ENCODE data around the gene MED22. TPM values are rescaled to one million over a fixed set of nuclear protein-coding genes. Genes with fewer than 3 reads are reported as not detected.

Gene MED22
- total RNA-seq, 1 experiment from 2014 or later = 18.6 TPM

DNA sequence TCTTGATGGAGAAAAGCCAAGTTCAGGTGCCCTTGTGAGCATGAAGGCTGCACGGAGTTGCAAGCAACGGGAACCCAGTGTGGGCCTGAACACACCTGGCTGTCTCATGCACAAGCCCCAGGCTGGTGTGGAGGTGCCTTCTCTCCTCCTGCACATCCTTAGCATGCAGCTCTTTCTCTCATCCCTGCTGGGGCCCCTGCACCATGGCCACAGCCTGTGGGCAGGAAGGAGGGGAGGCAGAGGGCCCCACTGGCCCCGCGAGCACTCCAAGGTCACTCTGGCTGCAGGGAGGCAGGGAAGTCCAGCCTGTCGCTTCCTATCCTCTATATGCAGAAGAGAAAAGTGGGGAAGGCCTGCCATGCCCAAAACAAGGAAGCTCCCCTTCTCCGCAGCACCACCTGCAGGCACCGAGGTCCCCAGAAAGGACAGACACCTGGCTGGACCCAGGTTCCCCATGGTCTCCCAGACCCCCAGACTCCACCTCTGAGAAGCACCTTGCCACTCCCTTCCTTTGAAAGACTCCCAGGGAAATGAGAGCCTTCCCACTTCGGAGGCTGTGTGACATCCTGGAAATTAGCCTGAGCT is 46.8 kb upstream of the MED22 start:
- Histone ChIP-seq H3K4me3 (replicated peaks in 1 of 2; ENCODE audit: low read depth in 1 of 2, low read length in 2 of 2) (no peak overlapping the region), H3K9ac (ENCODE audit: low read length) (no peak overlapping the region), H3K36me3 (ENCODE audit: control insufficient read depth in 1 of 2, insufficient read depth in 2 of 2, low read length in 2 of 2) (no peaks in the 10 kb centered on the region), H2AFZ (ENCODE audit: low read depth, low read length, poor library complexity, severe bottlenecking) (no peak overlapping the region), H3K4me1 (ENCODE audit: control insufficient read depth in 1 of 2, insufficient read depth in 2 of 2, low read length in 2 of 2) (no peaks in the 10 kb centered on the region), H3K9me2 (ENCODE audit: insufficient read depth) (no peaks in the 10 kb centered on the region), H3K4me2 (ENCODE audit: low read length) (no peak overlapping the region), H3K27me3 (ENCODE audit: insufficient read depth, low read length) (0 out of 2 replicates have a peak, but pooled peaks cover 2% of the 10 kb centered on the region), H4K20me1 (ENCODE audit: insufficient read depth) (no peaks in the 10 kb centered on the region), H3K27ac (ENCODE audit: low read depth, low read length) (no peak overlapping the region), H3K79me2 (ENCODE audit: insufficient read depth, low read length) (no peaks in the 10 kb centered on the region), H3K9me3 (ENCODE audit: control insufficient read depth in 1 of 2, insufficient read depth in 1 of 2, low read depth in 1 of 2, low read length in 2 of 2) (no peaks in the 10 kb centered on the region)
- ChIA-PET RAD21 (ENCODE audit: low non-redundant PET in 1 of 2, low total read pairs in 2 of 2, uncharacterized antibody in 2 of 2, unreplicated experiment in 2 of 2) (no interaction called here), CTCF (interaction anchor here (0.6 kb wide), 1 partner anchor 10 kb away, joined by 3 read pairs; no protein-coding TSS in a partner anchor), POLR2A (no interaction called here)
- TF ChIP-seq FOSL1 (IDR thresholded peaks at IDR 0.05; ENCODE audit: low read depth) (no peak), ELF1 (IDR thresholded peaks at IDR 0.05; ENCODE audit: borderline replicate concordance, low read depth) (no peak), CEBPB (IDR thresholded peaks at IDR 0.05; ENCODE audit: low read depth) (no peak), POLR2A (IDR thresholded peaks at IDR 0.05; ENCODE audit: borderline replicate concordance, extremely low read depth, insufficient read depth, insufficient read length) (no peak), POLR2AphosphoS5 (IDR thresholded peaks at IDR 0.05; ENCODE audit: low read depth, low read length) (no peak), ZNF274 (IDR thresholded peaks at IDR 0.05; ENCODE audit: low read depth, low read length) (no peak), EZH2phosphoT487 (IDR thresholded peaks at IDR 0.05; ENCODE audit: borderline replicate concordance) (no peak), RAD21 (IDR thresholded peaks at IDR 0.05; ENCODE audit: low read depth) (no peak), EZH2 (IDR thresholded peaks at IDR 0.05) (no peak), EGR1 (IDR thresholded peaks at IDR 0.05; ENCODE audit: low read depth) (no peak)
- TF ChIP-seq, protein P1, sequence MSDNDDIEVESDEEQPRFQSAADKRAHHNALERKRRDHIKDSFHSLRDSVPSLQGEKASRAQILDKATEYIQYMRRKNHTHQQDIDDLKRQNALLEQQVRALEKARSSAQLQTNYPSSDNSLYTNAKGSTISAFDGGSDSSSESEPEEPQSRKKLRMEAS (IDR thresholded peaks at IDR 0.05) = no peak
- peak; percentile 19; the same call in 1 of the 2 replicates for ATAC-seq
- no peak for DNase-seq (ENCODE audit: low read depth, low spot score)
- intact Hi-C loops (cut with micrococcal nuclease) = no loop called here
- BruUV-seq (replicated peaks) = no TSS peak

DNA sequence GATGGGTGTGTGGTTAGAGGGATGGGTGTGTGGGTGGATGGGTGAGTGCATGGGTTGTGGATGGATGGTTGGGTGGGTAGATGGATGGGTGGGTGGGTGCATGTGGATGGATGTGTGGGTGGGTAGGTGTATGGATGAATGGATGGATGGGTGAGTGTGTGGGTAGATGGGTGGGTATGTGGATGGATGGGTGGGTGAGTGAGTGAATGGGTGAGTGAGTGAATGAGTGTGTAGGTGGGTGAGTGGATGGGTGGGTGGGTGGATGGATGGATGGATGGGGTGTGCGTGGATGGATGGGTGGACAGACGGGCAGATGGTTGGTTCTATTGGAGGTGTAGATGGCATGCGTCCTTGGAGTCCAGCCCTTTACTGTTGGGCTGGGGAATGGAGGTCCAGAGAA is 45.5 kb upstream of the MED22 start:
- BruUV-seq (replicated peaks) = no TSS peak
- no peak overlapping the region for H3K4me2 ChIP-seq (ENCODE audit: low read length)
- ChIA-PET RAD21 (ENCODE audit: low non-redundant PET in 1 of 2, low total read pairs in 2 of 2, uncharacterized antibody in 2 of 2, unreplicated experiment in 2 of 2) (no interaction called here), POLR2A (no interaction called here), CTCF (no interaction called here)
- H3K79me2 ChIP-seq (ENCODE audit: insufficient read depth, low read length) = no peaks in the 10 kb centered on the region
- no peak overlapping the region for H3K4me3 ChIP-seq (replicated peaks in 1 of 2; ENCODE audit: low read depth in 1 of 2, low read length in 2 of 2)
- intact Hi-C loops (cut with micrococcal nuclease) = no loop called here
- H3K9ac ChIP-seq (ENCODE audit: low read length) = no peak overlapping the region
- H3K4me1 ChIP-seq (ENCODE audit: control insufficient read depth in 1 of 2, insufficient read depth in 2 of 2, low read length in 2 of 2) = no peaks in the 10 kb centered on the region
- 0 out of 2 replicates have a peak, but pooled peaks cover 2% of the 10 kb centered on the region for H3K27me3 ChIP-seq (ENCODE audit: insufficient read depth, low read length)
- no peak overlapping the region for H3K27ac ChIP-seq (ENCODE audit: low read depth, low read length)
- H3K9me2 ChIP-seq (ENCODE audit: insufficient read depth) = no peaks in the 10 kb centered on the region
- DNase-seq (ENCODE audit: low read depth, low spot score) = no peak
- H4K20me1 ChIP-seq (ENCODE audit: insufficient read depth) = no peaks in the 10 kb centered on the region
- H3K36me3 ChIP-seq (ENCODE audit: control insufficient read depth in 1 of 2, insufficient read depth in 2 of 2, low read length in 2 of 2) = no peaks in the 10 kb centered on the region
- no peaks in the 10 kb centered on the region for H3K9me3 ChIP-seq (ENCODE audit: control insufficient read depth in 1 of 2, insufficient read depth in 1 of 2, low read depth in 1 of 2, low read length in 2 of 2)
- H2AFZ ChIP-seq (ENCODE audit: low read depth, low read length, poor library complexity, severe bottlenecking) = no peak overlapping the region
- ATAC-seq = no peak
- TF ChIP-seq, protein P2, sequence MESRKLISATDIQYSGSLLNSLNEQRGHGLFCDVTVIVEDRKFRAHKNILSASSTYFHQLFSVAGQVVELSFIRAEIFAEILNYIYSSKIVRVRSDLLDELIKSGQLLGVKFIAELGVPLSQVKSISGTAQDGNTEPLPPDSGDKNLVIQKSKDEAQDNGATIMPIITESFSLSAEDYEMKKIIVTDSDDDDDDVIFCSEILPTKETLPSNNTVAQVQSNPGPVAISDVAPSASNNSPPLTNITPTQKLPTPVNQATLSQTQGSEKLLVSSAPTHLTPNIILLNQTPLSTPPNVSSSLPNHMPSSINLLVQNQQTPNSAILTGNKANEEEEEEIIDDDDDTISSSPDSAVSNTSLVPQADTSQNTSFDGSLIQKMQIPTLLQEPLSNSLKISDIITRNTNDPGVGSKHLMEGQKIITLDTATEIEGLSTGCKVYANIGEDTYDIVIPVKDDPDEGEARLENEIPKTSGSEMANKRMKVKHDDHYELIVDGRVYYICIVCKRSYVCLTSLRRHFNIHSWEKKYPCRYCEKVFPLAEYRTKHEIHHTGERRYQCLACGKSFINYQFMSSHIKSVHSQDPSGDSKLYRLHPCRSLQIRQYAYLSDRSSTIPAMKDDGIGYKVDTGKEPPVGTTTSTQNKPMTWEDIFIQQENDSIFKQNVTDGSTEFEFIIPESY (IDR thresholded peaks at IDR 0.05; ENCODE audit: extremely low read depth, insufficient replicate concordance, low read length) = no peak
- TF ChIP-seq SP1 (IDR thresholded peaks at IDR 0.05; ENCODE audit: low read depth) = no peak
- TF ChIP-seq EGR1 (IDR thresholded peaks at IDR 0.05; ENCODE audit: low read depth) = no peak
- TF ChIP-seq YY1 (IDR thresholded peaks at IDR 0.05; ENCODE audit: extremely low read depth, insufficient replicate concordance, low read depth, low read length) = no peak
- TF ChIP-seq JUND (IDR thresholded peaks at IDR 0.05) = no peak
- TF ChIP-seq, protein P1 (IDR thresholded peaks at IDR 0.05) = no peak
- TF ChIP-seq POLR2A (IDR thresholded peaks at IDR 0.05; ENCODE audit: borderline replicate concordance, extremely low read depth, insufficient read depth, insufficient read length) = no peak
- no peak for TF ChIP-seq CBX3 (IDR thresholded peaks at IDR 0.05; ENCODE audit: low read depth)
- TF ChIP-seq, protein P3, sequence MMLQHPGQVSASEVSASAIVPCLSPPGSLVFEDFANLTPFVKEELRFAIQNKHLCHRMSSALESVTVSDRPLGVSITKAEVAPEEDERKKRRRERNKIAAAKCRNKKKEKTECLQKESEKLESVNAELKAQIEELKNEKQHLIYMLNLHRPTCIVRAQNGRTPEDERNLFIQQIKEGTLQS (IDR thresholded peaks at IDR 0.05) = no peak
- no peak for TF ChIP-seq EZH2phosphoT487 (IDR thresholded peaks at IDR 0.05; ENCODE audit: borderline replicate concordance)
- no peak for TF ChIP-seq SRF (IDR thresholded peaks at IDR 0.05; ENCODE audit: low read depth)
- TF ChIP-seq SIN3A (IDR thresholded peaks at IDR 0.05; ENCODE audit: low read depth) = no peak
- no peak for TF ChIP-seq ZFX (IDR thresholded peaks at IDR 0.05)
